ENCODE results near the gene COLGALT1.

Gene COLGALT1

GRCh38 chr19:17623224-17623935 is 67.9 kb downstream of the COLGALT1 start:
- Histone ChIP-seq H3K27me3 (ENCODE audit: control insufficient read depth in 1 of 2, insufficient read depth in 2 of 2, low read length in 2 of 2) (peaks cover 0 to 4% of the 10 kb centered on the region in 2 donors), H3K36me3 (ENCODE audit: control insufficient read depth in 2 of 2, insufficient read depth in 2 of 2, low read length in 2 of 2) (no peaks in the 10 kb centered on the region), H3K9me3 (ENCODE audit: control insufficient read depth in 2 of 2, low read length in 2 of 2) (peaks cover 6 to 15% of the 10 kb centered on the region in 2 donors), H3K9ac (ENCODE audit: low read length in 2 of 2) (no peak overlapping the region), H3K4me1 (ENCODE audit: control insufficient read depth, insufficient read depth, low read length) (no peaks in the 10 kb centered on the region), H3K4me3 (ENCODE audit: low read length in 2 of 2) (no peak overlapping the region), H3K27ac (ENCODE audit: low read length) (no peak overlapping the region)

- no peak overlapping the region for H3K9ac ChIP-seq (ENCODE audit: low read length in 2 of 2)
- no peak overlapping the region for H3K4me3 ChIP-seq (ENCODE audit: low read length in 2 of 2)
- H3K4me1 ChIP-seq (ENCODE audit: control insufficient read depth, insufficient read depth, low read length): no peaks in the 10 kb centered on the region
- H3K27ac ChIP-seq (ENCODE audit: low read length): no peak overlapping the region
- H3K9me3 ChIP-seq (ENCODE audit: control insufficient read depth in 2 of 2, low read length in 2 of 2): peaks cover 6 to 15% of the 10 kb centered on the region in 2 donors
- no peaks in the 10 kb centered on the region for H3K36me3 ChIP-seq (ENCODE audit: control insufficient read depth in 2 of 2, insufficient read depth in 2 of 2, low read length in 2 of 2)
- H3K27me3 ChIP-seq (ENCODE audit: control insufficient read depth in 1 of 2, insufficient read depth in 2 of 2, low read length in 2 of 2): peaks cover 0 to 4% of the 10 kb centered on the region in 2 donors
Measured at GRCh38 chr19:17624314-17624991, 69.0 kb downstream of the COLGALT1 start.

GRCh38 chr19:17625043-17625442 is 69.6 kb downstream of the COLGALT1 start:
- Histone ChIP-seq H3K9me3 (ENCODE audit: control insufficient read depth in 2 of 2, low read length in 2 of 2) (peaks cover 6 to 15% of the 10 kb centered on the region in 2 donors), H3K4me3 (ENCODE audit: low read length in 2 of 2) (no peak overlapping the region), H3K27me3 (ENCODE audit: control insufficient read depth in 1 of 2, insufficient read depth in 2 of 2, low read length in 2 of 2) (peaks cover 0 to 4% of the 10 kb centered on the region in 2 donors), H3K4me1 (ENCODE audit: control insufficient read depth, insufficient read depth, low read length) (no peaks in the 10 kb centered on the region), H3K36me3 (ENCODE audit: control insufficient read depth in 2 of 2, insufficient read depth in 2 of 2, low read length in 2 of 2) (no peaks in the 10 kb centered on the region), H3K27ac (ENCODE audit: low read length) (no peak overlapping the region), H3K9ac (ENCODE audit: low read length in 2 of 2) (no peak overlapping the region)

GRCh38 chr19:17625980-17626379 is 70.5 kb downstream of the COLGALT1 start:
- H3K36me3 ChIP-seq (ENCODE audit: control insufficient read depth in 2 of 2, insufficient read depth in 2 of 2, low read length in 2 of 2): no peaks in the 10 kb centered on the region
- H3K4me3 ChIP-seq (ENCODE audit: low read length in 2 of 2): no peak overlapping the region
- no peak overlapping the region for H3K9ac ChIP-seq (ENCODE audit: low read length in 2 of 2)
- peaks cover 0 to 4% of the 10 kb centered on the region in 2 donors for H3K27me3 ChIP-seq (ENCODE audit: control insufficient read depth in 1 of 2, insufficient read depth in 2 of 2, low read length in 2 of 2)
- peaks cover 6 to 13% of the 10 kb centered on the region in 2 donors for H3K9me3 ChIP-seq (ENCODE audit: control insufficient read depth in 2 of 2, low read length in 2 of 2)
- no peak overlapping the region for H3K27ac ChIP-seq (ENCODE audit: low read length)
- H3K4me1 ChIP-seq (ENCODE audit: control insufficient read depth, insufficient read depth, low read length): no peaks in the 10 kb centered on the region

GRCh38 chr19:17626456-17627015 is 71.1 kb downstream of the COLGALT1 start:
- H3K27ac ChIP-seq (ENCODE audit: low read length): no peak overlapping the region
- peaks cover 3 to 7% of the 10 kb centered on the region in 2 donors for H3K9me3 ChIP-seq (ENCODE audit: control insufficient read depth in 2 of 2, low read length in 2 of 2)
- peaks cover 0 to 4% of the 10 kb centered on the region in 2 donors for H3K27me3 ChIP-seq (ENCODE audit: control insufficient read depth in 1 of 2, insufficient read depth in 2 of 2, low read length in 2 of 2)
- no peak overlapping the region for H3K9ac ChIP-seq (ENCODE audit: low read length in 2 of 2)
- no peak overlapping the region for H3K4me3 ChIP-seq (ENCODE audit: low read length in 2 of 2)
- no peaks in the 10 kb centered on the region for H3K4me1 ChIP-seq (ENCODE audit: control insufficient read depth, insufficient read depth, low read length)
- H3K36me3 ChIP-seq (ENCODE audit: control insufficient read depth in 2 of 2, insufficient read depth in 2 of 2, low read length in 2 of 2): no peaks in the 10 kb centered on the region

GRCh38 chr19:17627161-17627560 is 71.7 kb downstream of the COLGALT1 start:
- Histone ChIP-seq H3K27me3 (ENCODE audit: control insufficient read depth in 1 of 2, insufficient read depth in 2 of 2, low read length in 2 of 2) (peaks cover 0 to 4% of the 10 kb centered on the region in 2 donors), H3K4me3 (ENCODE audit: low read length in 2 of 2) (no peak overlapping the region), H3K27ac (ENCODE audit: low read length) (no peak overlapping the region), H3K4me1 (ENCODE audit: control insufficient read depth, insufficient read depth, low read length) (no peaks in the 10 kb centered on the region), H3K36me3 (ENCODE audit: control insufficient read depth in 2 of 2, insufficient read depth in 2 of 2, low read length in 2 of 2) (no peaks in the 10 kb centered on the region), H3K9me3 (ENCODE audit: control insufficient read depth in 2 of 2, low read length in 2 of 2) (peaks cover 1 to 3% of the 10 kb centered on the region in 2 donors), H3K9ac (ENCODE audit: low read length in 2 of 2) (no peak overlapping the region)

GRCh38 chr19:17627921-17628320 is 72.5 kb downstream of the COLGALT1 start:
- Histone ChIP-seq H3K4me3 (ENCODE audit: low read length in 2 of 2) (no peak overlapping the region), H3K9me3 (ENCODE audit: control insufficient read depth in 2 of 2, low read length in 2 of 2) (no peaks in the 10 kb centered on the region), H3K27me3 (ENCODE audit: control insufficient read depth in 1 of 2, insufficient read depth in 2 of 2, low read length in 2 of 2) (peaks cover 0 to 2% of the 10 kb centered on the region in 2 donors), H3K9ac (ENCODE audit: low read length in 2 of 2) (no peak overlapping the region), H3K4me1 (ENCODE audit: control insufficient read depth, insufficient read depth, low read length) (no peaks in the 10 kb centered on the region), H3K36me3 (ENCODE audit: control insufficient read depth in 2 of 2, insufficient read depth in 2 of 2, low read length in 2 of 2) (no peaks in the 10 kb centered on the region), H3K27ac (ENCODE audit: low read length) (no peak overlapping the region)

- Histone ChIP-seq H3K27me3 (ENCODE audit: control insufficient read depth in 1 of 2, insufficient read depth in 2 of 2, low read length in 2 of 2) (peaks cover 0 to 2% of the 10 kb centered on the region in 2 donors), H3K9me3 (ENCODE audit: control insufficient read depth in 2 of 2, low read length in 2 of 2) (no peaks in the 10 kb centered on the region), H3K27ac (ENCODE audit: low read length) (no peak overlapping the region), H3K4me3 (ENCODE audit: low read length in 2 of 2) (no peak overlapping the region), H3K9ac (ENCODE audit: low read length in 2 of 2) (no peak overlapping the region), H3K4me1 (ENCODE audit: control insufficient read depth, insufficient read depth, low read length) (no peaks in the 10 kb centered on the region), H3K36me3 (ENCODE audit: control insufficient read depth in 2 of 2, insufficient read depth in 2 of 2, low read length in 2 of 2) (no peaks in the 10 kb centered on the region)
Measured at GRCh38 chr19:17629760-17630159, 74.3 kb downstream of the COLGALT1 start.

GRCh38 chr19:17632577-17632976 is 77.1 kb downstream of the COLGALT1 start:
- peaks cover 0 to 2% of the 10 kb centered on the region in 2 donors for H3K27me3 ChIP-seq (ENCODE audit: control insufficient read depth in 1 of 2, insufficient read depth in 2 of 2, low read length in 2 of 2)

More at GRCh38 chr19:17632577-17632976, 77.1 kb downstream of the COLGALT1 start:
- no peak overlapping the region for H3K4me3 ChIP-seq (ENCODE audit: low read length in 2 of 2)
- H3K9me3 ChIP-seq (ENCODE audit: control insufficient read depth in 2 of 2, low read length in 2 of 2): no peaks in the 10 kb centered on the region
- no peaks in the 10 kb centered on the region for H3K4me1 ChIP-seq (ENCODE audit: control insufficient read depth, insufficient read depth, low read length)
- no peak overlapping the region for H3K27ac ChIP-seq (ENCODE audit: low read length)
- no peak overlapping the region for H3K9ac ChIP-seq (ENCODE audit: low read length in 2 of 2)
- H3K36me3 ChIP-seq (ENCODE audit: control insufficient read depth in 2 of 2, insufficient read depth in 2 of 2, low read length in 2 of 2): no peaks in the 10 kb centered on the region

Measured in stomach smooth muscle (tissue), 2 donors.